Activated naive CD4-positive, alpha-beta T cell treated with Interleukin-2 at 50 U/mL for 16 hours (primary cell): ENCODE measurements around the gene CACNA1B.

ENCODE experiments used
- DNase-seq: peaks from one replicate; pipeline ENCODE4 v3.0.0-alpha.2; 2020

Gene CACNA1B

DNA sequence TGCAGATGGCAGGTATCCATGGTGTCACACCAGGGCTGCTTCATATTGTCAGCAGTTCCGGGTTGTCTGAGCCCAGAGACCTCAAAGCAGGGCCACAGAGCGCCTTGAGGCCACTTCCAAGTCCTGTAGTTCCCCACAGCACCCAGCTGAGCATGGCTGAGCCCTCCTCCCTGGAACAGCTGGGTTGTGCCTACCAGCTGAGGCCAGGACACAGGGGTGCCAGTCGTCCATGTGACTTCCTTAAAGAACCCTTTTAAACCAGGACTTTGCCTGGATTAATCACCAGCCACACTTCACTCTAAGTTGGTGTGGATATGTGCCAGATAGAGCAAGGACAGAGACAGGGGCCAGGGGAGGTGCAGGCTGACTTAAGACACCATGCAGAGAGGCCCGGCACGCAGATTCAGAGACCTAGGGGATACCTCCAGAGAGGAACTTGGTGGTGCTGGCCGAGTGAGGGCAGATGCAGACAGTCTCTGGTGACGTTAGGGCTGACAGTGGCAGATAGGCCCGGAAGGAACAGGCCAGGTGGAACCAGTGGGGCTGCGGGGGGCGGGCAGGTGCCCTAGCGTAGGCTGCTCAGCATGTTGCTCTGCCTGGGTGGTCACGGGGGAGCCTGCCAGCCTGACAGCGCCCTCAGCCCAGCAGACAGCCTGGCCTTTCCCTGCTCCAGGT is 142.7 kb downstream of the CACNA1B start:
- no peak for DNase-seq

DNA sequence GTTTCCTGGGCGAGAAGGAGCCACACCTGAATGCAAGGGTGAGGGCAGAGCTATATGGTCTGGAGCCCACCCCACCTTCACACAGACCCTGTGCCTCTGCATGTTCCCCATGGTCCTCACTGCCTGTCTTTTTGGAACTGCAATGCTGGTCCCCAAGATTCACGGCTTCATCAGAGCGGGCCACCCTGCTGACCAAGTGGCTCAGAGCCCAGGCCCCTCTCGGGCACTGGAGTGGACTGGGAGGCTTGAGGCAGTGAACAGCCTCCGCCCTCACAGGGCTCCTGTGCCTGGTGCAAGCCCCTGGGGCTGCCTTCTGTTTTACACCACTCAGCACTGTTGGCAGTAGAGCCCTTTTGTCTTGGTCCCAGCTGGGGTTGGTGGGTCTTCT is 143.2 kb downstream of the CACNA1B start:
- no peak for DNase-seq

DNA sequence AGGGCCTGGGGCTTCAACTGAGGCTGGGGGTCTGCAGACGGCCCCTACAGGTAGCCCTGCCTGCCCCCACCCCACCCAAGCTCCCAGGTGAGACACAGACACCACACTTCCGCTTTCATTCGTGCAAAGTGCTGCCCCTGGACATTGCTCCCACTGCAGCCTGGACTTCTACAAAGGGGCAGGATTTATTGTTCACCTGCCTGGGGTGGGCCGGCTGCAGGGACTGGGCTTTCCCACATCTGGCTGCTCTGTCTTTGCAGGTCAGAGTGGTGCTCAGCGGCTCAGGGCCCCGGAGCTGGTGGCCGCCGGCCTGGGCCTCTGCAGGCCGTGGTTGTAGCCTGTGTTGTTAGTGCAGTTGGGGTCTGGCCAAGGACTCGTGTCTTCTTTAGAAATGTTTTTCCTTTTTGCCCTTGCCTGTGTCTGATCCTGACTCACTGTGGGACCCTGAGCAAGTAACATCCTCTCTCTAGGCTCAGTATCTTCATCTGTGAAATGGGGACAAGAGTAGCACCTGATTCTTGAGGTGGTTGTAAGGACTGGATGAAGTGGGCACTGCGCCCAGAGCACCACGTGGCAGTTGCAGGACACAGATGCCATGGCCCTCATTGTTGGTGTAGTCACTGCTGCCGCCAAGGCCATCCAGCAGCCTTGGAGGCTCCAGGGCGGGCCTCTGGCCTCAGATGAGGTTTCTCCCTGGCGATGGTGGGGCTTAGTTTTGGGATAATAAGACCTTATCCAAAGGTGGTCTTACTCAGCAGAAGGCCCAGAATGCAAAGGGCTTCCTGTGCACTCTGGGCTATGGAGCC is 143.9 kb downstream of the CACNA1B start:
- no peak for DNase-seq

DNA sequence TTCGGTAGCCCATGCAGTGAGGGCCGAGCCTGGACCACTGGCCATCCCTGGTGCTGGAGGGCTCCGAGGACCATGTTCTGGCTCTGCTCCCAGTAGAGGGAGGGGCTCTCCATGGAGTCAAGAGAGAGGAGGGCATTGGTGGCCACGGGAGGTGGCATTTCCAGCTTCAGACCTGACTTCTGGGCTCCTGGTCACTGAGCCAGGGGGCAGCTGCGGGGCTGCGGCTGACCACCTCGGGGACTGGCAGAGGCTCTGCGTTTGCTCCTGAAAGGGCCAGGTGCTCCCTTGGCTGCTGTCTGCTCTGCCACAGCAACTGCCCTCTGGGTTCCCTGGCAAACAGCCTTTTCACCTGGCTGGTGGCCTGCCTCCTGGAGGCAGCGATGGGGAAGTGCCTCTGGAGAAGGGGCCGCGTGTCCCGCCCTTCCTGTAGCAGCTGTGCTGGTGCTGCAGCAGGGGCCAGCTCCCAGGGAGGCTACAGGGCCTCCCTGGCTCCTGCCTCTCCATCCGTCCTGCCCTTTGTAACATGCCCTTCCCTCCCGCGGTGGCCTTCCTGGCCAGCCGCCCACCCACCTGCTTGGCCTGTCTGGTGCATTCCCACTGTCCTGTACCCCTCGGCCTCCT is 144.6 kb downstream of the CACNA1B start:
- no peak for DNase-seq

DNA sequence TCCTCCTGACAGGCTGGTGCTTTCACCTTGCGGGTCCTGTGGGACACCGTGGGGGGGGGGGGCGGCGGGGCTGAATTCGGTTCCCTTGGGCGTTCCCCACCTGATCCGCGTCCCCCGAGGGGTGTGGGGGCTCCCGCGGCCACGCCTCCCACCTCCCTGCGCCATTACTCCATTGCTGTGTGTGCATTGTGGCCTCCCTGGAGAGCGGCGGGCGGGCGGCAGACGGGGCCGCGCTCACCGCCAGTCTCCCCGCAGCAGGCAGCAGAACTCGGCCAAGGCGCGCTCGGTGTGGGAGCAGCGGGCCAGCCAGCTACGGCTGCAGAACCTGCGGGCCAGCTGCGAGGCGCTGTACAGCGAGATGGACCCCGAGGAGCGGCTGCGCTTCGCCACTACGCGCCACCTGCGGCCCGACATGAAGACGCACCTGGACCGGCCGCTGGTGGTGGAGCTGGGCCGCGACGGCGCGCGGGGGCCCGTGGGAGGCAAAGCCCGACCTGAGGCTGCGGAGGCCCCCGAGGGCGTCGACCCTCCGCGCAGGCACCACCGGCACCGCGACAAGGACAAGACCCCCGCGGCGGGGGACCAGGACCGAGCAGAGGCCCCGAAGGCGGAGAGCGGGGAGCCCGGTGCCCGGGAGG is 145.3 kb downstream of the CACNA1B start:
- no peak for DNase-seq

DNA sequence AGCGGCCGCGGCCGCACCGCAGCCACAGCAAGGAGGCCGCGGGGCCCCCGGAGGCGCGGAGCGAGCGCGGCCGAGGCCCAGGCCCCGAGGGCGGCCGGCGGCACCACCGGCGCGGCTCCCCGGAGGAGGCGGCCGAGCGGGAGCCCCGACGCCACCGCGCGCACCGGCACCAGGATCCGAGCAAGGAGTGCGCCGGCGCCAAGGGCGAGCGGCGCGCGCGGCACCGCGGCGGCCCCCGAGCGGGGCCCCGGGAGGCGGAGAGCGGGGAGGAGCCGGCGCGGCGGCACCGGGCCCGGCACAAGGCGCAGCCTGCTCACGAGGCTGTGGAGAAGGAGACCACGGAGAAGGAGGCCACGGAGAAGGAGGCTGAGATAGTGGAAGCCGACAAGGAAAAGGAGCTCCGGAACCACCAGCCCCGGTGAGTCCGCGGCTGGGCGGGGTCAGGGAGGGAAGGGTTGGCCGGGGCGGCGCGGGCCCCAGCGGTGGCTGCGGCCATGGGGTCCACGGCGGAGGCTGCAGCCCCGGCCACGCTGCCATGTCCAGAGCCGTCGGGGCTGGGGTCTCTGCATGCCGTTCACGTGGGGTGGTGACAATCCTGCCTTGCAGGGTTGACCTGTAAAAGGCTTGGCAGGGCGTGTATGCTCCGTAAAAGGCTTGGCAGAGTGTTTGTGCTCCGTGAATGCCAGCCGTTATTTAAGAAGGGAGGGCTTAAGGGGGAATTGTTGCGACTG is 146.0 kb downstream of the CACNA1B start:
- DNase-seq = no peak

DNA sequence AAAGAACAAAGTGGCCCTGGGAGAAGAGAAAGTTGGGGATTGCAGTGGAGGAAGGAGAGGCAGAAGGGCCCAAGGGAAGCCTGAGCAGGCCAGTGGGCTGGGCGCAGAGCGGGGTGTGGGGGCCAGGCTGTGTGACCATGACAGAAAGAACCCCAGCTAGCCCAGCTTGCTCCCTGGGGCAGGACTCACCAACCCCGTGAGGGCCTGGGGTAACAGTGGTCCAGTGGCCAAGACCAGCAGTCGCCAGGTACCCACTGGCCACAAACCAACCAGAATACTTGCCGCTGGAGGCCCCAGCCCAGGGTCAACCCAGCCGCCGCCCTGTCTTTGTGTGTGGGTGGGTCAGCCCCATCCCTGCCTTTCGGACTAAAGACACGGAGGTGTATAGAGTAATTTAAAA is 146.5 kb downstream of the CACNA1B start:
- DNase-seq = no peak

DNA sequence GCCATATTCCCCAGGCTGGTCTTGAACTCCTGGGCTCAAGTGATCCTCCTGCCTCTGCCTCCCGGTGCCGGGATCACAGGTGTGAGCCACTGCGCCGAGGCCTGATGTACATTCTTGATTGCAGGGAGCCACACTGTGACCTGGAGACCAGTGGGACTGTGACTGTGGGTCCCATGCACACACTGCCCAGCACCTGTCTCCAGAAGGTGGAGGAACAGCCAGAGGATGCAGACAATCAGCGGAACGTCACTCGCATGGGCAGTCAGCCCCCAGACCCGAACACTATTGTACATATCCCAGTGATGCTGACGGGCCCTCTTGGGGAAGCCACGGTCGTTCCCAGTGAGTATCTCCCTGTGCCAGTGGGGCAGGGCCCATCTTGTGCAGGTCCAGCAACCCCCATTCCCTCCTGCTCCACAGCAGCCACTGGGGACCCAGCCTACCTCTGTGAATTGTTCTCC is 147.3 kb downstream of the CACNA1B start:
- no peak for DNase-seq

DNA sequence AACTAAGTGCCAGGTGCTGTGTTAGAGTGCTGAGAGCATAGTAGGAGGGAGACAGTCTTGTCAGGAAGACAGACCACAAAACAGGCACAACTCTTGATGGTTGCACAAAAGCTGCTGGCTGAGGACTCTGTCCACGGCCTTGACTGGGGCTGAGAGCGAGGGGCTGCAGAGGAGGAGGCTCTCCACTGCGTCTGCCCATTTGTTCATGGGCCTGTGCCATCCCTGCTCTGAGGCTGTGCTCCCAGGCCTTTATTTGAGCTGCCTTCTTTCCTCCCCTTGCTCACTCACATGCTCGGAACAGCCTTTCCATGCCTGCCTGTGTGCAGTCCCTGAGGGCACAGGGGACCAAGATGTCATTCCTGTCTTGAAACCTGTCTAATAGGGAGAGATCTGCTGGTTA is 147.8 kb downstream of the CACNA1B start:
- DNase-seq = no peak

DNA sequence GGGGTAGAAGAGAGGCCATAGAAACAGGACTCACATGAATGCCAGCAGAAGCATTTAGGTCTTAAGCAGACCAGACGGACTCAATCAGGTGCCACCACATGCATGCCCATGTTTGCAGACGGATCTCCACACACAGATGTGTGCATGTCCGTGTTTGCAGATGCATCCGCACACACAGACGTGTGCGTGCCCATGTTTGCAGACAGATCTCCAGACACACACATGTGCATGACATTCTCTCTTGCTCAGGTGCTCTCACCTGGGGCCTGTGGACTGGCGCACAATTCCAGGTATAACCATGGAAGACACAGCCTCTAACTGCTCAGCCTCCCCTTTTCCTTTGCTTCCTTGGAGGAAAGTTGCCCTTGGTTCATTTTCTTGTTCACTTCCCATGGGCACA is 148.3 kb downstream of the CACNA1B start:
- DNase-seq = no peak

DNA sequence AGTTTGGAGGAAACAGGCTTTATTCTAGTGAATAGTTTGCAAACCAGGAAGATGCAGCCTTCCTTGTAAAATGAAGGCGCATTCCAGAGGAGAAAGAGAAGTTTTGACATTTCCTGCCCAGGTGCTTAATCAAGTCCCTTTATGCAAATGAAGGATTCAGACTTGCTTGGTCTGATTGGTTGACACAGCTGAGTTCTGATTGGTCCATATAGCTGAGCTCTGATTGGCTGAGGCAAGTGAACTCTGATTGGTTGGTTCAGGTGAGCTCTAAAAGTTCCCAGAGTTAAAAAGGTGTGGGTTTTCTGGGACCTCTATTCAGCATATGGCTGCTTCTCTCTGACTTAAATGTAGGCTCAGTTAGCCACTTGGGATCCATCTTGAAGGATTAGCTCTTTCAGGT is 151.0 kb downstream of the CACNA1B start:
- no peak for DNase-seq

DNA sequence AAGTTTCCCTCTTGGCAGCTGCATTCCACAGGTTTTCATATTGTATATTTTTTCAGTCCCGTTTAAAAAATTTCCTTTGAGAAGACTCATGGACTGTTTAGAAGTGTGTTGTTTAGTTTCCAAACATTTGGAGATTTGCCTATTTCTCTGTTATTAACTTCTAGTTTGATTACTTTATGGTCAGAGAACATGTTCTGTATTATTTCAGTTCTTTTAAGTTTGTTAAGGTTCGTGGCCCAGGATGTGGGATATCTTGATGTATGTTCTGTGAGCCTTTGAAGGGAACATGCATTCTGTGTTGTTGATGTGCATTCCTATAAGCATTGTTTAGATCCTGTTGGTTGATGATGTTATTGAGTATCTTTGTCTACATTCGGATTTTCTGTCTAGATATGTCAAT is 153.6 kb downstream of the CACNA1B start:
- DNase-seq = no peak

DNA sequence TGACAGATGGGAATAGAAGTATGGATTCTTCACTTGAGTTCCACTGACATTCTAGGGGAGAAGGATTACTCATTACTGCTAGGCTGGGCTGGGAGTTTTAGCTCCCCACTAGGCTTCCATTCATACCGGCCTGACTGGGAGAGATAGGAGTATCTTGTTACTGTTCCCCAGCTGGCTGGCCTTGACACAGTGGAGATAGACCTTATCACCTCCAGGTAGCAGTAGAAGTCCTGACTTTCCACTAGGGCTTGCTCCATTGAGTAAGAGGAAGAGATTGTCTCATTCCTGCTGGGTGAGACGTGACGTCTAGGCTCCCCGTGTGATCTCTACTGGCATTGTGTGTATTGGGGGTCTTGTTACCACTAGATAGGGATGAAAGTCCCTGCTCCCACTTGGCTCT is 156.4 kb downstream of the CACNA1B start:
- no peak for DNase-seq

DNA sequence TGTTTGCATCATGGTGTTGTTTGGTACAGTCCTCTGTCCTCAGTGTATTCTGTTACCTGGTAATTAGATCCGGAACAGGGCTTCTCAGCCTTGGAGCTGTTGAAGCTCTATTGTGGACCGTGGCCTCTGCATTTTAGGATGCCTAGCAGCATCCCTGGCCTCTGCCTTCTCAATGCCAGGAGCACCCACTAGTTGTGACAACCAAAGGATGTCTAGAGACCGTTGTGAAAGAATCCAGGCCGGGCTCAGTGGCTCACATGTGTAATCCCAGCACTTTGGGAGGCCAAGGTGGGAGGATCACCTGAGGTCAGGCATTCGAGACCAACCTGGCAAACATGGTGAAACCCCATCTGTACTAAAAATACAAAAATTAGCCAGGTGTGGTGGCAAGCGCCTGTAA is 159.6 kb downstream of the CACNA1B start:
- DNase-seq = no peak

DNA sequence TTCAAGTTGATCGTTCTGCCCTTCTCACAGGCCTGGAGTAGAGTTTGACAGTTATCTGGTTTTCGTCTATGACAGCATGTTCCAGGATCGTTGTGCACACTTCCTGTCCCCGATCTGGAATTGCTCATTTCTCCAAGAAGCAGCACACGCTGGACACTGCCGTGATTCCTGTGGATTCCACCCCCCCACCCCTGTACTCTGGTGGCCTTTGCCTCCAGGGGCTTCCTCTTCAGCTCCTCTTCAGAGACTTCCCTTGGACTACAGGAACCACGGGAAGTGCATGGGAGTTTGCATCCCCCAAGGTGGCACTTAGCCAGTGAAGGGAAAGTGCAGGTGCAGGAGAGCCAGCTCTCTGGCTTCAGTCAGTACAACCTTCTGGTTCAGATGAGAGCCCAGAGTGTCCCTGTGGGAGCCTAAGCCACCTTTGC is 160.7 kb downstream of the CACNA1B start:
- DNase-seq = no peak

DNA sequence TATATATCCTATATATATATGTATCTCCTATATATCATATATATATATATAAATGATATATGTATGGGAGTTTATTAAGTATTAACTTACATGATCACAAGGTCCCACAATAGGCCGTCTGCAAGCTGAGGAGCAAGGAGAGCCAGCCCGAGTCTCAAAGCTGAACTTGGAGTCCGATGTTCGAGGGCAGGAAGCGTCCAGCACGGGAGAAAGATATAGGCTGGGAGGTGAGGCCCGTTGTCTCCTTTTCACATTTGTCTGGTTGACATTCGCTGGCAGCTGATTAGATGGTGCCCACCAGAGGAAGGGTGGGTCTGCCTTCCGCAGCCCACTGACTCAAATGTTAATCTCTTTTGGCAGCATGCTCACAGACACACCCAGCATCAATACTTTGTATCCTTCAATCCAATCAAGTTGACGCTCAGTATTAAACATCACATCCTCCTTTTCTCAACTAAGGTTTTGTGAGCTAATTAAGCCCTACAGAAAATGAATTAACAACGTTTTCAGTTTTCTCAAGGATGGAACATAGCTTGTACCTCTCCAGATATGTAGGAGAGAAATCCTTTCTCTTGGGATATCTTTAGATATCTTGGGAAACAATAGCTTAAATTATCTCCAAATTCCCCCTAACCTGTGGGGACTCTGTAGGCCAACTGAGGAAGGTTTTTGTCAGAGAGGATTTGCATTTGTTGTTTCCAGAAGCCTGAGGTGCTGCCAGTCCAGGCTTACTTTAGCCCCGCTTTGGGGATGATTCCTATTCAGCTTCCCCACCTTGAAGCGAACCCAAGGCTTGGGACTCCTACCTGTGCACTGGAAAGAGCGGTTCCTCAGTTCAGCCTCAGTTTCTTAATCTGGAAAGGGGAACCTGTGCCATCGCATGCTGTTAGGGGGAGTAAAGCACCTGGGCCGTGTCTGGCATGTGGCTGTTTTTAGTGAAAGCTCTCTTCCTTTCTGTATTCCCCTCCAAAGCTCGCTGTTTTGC is 163.2 kb downstream of the CACNA1B start:
- DNase-seq = no peak

DNA sequence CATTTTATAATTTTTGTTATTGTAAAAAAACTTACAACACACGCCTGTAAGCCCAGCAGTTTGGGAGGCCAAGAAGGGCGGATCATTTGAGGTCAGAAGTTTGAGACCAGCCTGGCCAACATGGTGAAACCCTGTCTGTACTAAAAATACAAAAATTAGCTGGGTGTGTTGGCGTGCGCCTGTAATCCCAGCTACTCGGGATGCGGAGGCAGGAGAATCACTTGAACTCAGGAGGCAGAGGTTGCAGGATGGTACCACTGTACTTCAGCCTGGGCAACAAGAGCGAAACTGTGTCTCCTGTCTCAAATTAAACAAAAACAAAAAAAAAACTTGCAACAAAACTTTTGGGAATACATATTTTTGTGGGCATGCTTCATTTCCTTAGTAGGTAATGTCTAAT is 164.6 kb downstream of the CACNA1B start:
- no peak for DNase-seq

DNA sequence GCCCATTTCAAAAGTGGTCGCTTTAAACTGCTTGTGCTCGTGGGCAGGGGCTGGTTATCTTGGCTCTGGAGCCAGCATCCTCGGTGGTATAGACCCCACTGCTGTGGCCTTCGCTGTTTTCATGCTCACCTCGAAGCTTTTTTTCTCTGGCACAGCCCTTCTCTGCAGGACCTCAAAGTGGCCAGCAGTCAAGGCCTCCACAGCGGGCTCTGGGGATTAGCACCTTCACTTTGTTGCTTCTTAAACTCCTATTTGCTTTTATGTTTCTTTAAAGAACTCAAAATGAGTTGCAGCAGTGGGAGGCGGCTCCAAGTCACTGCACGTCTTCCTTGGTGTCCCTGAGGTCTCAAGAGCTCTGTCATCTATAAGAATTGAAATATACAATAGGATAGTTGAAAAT is 165.1 kb downstream of the CACNA1B start:
- no peak for DNase-seq

DNA sequence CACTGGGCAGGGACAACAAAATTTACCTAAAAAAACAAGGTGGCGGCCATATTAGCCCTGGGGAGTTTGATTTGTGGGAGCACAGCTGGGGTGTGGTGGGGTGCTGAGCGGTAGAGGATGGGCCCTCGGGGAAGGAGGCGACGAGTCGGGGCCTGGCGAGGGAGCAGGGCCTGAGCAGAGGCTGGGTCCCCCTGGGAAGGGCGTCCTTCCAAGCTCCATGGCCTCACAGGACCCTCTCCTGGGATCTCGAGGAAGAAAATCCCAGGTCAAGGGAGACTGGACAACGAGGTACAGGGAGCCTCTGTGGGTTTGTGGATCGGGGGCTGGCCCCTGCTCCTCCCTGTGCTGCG is 165.5 kb downstream of the CACNA1B start:
- DNase-seq = no peak

DNA sequence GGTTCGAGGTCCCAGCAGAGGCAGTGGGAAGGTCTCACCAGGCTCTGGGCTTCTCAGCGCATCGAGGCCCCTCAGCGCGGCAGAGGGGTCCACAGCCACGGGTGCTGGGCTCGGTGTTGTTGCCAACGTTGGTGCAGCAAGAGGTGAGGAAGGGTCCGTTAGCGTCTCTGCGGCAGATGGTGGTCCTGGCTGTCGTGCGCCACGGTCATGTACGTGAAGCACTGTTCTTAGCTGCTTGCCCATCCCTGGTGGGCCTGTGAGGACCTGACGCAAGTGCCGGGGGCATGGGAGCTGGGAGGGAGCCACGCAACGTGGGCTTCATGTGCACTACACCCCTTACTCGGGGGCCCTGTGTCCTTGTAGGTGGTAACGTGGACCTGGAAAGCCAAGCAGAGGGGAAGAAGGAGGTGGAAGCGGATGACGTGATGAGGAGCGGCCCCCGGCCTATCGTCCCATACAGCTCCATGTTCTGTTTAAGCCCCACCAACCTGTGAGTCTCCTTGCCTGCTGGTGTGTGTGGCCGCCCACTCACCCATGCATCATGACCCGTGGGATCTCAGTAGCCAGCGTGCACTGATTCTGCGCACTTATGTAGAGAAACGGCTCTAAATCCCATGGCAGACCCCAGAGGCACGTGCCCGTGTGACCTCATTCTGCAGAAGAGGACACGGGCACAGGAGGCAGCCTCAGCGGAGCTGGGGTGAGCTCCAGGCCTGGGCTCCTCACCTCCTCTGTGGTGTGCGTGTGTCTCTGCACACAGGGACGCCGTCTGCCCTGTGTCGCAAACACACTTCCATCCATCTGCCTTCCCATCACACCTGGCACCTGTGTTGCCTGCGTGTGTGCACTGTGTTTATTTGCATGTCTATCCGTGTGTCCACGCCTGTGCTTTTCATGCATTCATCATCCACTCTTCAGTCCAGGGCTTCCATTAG is 166.1 kb downstream of the CACNA1B start:
- DNase-seq = no peak
